Esophagus muscularis mucosa (tissue), 4 donors: ENCODE data around the gene TTC7B. TPM values are rescaled to one million over a fixed set of nuclear protein-coding genes. Genes with fewer than 3 reads are reported as not detected.

Experiments
- DNase-seq: peaks from one replicate; pipeline ENCODE4 v3.0.0-alpha.2; 2017; ENCODE audit errors: extremely low spot score
- H3K27ac ChIP-seq, 4 donors: fragments of 200-600 bp; sonication (generic); replicated peaks in 1 of 4; 1 replicate in 3 of 4; 2 replicates in 1 of 4; pipeline ENCODE4 v1.5.1; 2016 to 2019; ENCODE audit warnings: mild to moderate bottlenecking in 1 of 4
- H3K27me3 ChIP-seq, 4 donors: fragments of 200-600 bp; sonication (generic); one replicate each; pipeline versions ENCODE4 v1.5.1 to v1.6.0; 2016 to 2019
- H3K36me3 ChIP-seq, 4 donors: fragments of 200-600 bp; sonication (generic); one replicate each; pipeline ENCODE4 v1.5.1; 2016 to 2019
- H3K4me1 ChIP-seq, 4 donors: fragments of 200-600 bp; sonication (generic); one replicate each; pipeline ENCODE4 v1.5.1; 2016 to 2019
- H3K4me3 ChIP-seq, 4 donors: fragments of 200-600 bp; sonication (generic); 1 replicate in 2 of 4; 2 replicates in 2 of 4; pipeline ENCODE4 v1.5.1; 2016 to 2019; ENCODE audit warnings: mild to moderate bottlenecking in 4 of 4, moderate library complexity in 1 of 4
- H3K9me3 ChIP-seq, 4 donors: fragments of 200-600 bp; sonication (generic); 1 replicate in 3 of 4; 2 replicates in 1 of 4; pipeline ENCODE4 v1.5.1; 2016 to 2019
- CTCF ChIP-seq, 3 experiments: fragments of 200-600 bp in 2 of 3; fragments of 450-650 bp in 1 of 3; sonication (generic) in 2 of 3; IDR thresholded peaks; one replicate each; pipeline ENCODE4 v1.5.1; 2017 to 2019; ENCODE audit warnings: antibody characterized with exemption in 3 of 3, mild to moderate bottlenecking in 2 of 3, moderate library complexity in 1 of 3
- EP300 ChIP-seq: sonication (generic); formaldehyde crosslinking; IDR thresholded peaks from one replicate; pipeline ENCODE4 v1.6.1; 2017; ENCODE audit warnings: antibody characterized with exemption
- POLR2A ChIP-seq: fragments of 450-650 bp; IDR thresholded peaks from one replicate; pipeline ENCODE4 v1.6.1; 2017; ENCODE audit warnings: antibody characterized with exemption, moderate library complexity, mild to moderate bottlenecking, low read depth
- POLR2AphosphoS5 ChIP-seq, 2 donors: sonication (generic); formaldehyde crosslinking; IDR thresholded peaks; one replicate each; pipeline ENCODE4 v1.6.1; 2017; ENCODE audit warnings: antibody characterized with exemption in 2 of 2
- WGBS: methylation state at CpG from one replicate; pipeline ENCODE4 v1.1.5; 2018; 5-methylcytosine and 5-hydroxymethylcytosine counted together
- intact Hi-C: fragments of 100-400 bp; cut with DNase I; formaldehyde crosslinking; loops from one replicate; pipeline ENCODE4 v1.15.1; 2023
- total RNA-seq, 4 donors: library from RNA; depleted of rRNA; stranded (reverse); fragments of >200 nt; gene quantifications; one replicate each; pipeline versions ENCODE4 v1.1.0 to v1.2.1, GENCODE V29; 2016

TTC7B gene
- total RNA-seq, 4 donors from 2014 or later = 54.4 to 148 (median 113) TPM

GRCh38 chr14:90731487-90731886 lies 84.7 kb downstream of the TTC7B start:
- DNase-seq = peak; percentile 26
- Histone ChIP-seq H3K36me3 (peaks cover 0 to 4% (median 0%) of the 10 kb centered on the region in 4 donors), H3K27ac (no peak overlapping the region), H3K4me3 (no peak overlapping the region), H3K4me1 (peaks cover 0 to 26% (median 14%) of the 10 kb centered on the region in 4 donors), H3K9me3 (no peaks in the 10 kb centered on the region), H3K27me3 (no peaks in the 10 kb centered on the region)
- whole genome bisulfite sequencing = 95% methylated on average over 11 of the region's 11 CpGs
- intact Hi-C loops = no loop called here
- TF ChIP-seq EP300 (no peak), POLR2A (no peak), POLR2AphosphoS5 (IDR thresholded peaks at IDR 0.05) (no peak), CTCF (IDR thresholded peaks at IDR 0.05) (no peak)

- Histone ChIP-seq H3K9me3 (no peaks in the 10 kb centered on the region), H3K27me3 (no peaks in the 10 kb centered on the region), H3K36me3 (peaks cover 0 to 4% (median 0%) of the 10 kb centered on the region in 4 donors), H3K4me1 (peaks cover 0 to 38% (median 24%) of the 10 kb centered on the region in 4 donors), H3K4me3 (no peak overlapping the region), H3K27ac (no peak overlapping the region)
- intact Hi-C loops = no loop called here
- WGBS = 90% methylated on average over 9 of the region's 9 CpGs
- peak; percentile 57 for DNase-seq
- TF ChIP-seq EP300 = no peak
- no peak for TF ChIP-seq POLR2AphosphoS5 (IDR thresholded peaks at IDR 0.05)
- no peak for TF ChIP-seq CTCF (IDR thresholded peaks at IDR 0.05)
- TF ChIP-seq POLR2A = no peak
Measured at GRCh38 chr14:90730206-90730766, 85.9 kb downstream of the TTC7B start.

GRCh38 chr14:90728951-90729350 lies 87.3 kb downstream of the TTC7B start:
- TF ChIP-seq POLR2A = no peak
- no peak for TF ChIP-seq EP300
- TF ChIP-seq CTCF (IDR thresholded peaks at IDR 0.05) = no peak
- no peak for TF ChIP-seq POLR2AphosphoS5 (IDR thresholded peaks at IDR 0.05)
- H3K9me3 ChIP-seq = no peaks in the 10 kb centered on the region
- no peak overlapping the region for H3K27ac ChIP-seq
- H3K4me3 ChIP-seq = no peak overlapping the region
- intact Hi-C loops = loop anchor here (10.0 kb wide), 1 partner anchor 424 kb away; no protein-coding TSS in a partner anchor
- peaks cover 0 to 4% (median 0%) of the 10 kb centered on the region in 4 donors for H3K36me3 ChIP-seq
- DNase-seq = peak; percentile 12
- no peaks in the 10 kb centered on the region for H3K27me3 ChIP-seq
- WGBS = 75% methylated on average over 5 of the region's 5 CpGs
- H3K4me1 ChIP-seq = peaks cover 0 to 45% (median 33%) of the 10 kb centered on the region in 4 donors

GRCh38 chr14:90727082-90727481 lies 89.1 kb downstream of the TTC7B start:
- Histone ChIP-seq H3K27me3 (no peaks in the 10 kb centered on the region), H3K9me3 (no peaks in the 10 kb centered on the region), H3K4me3 (no peak overlapping the region), H3K4me1 (peaks cover 0 to 45% (median 29%) of the 10 kb centered on the region in 4 donors), H3K36me3 (no peaks in the 10 kb centered on the region), H3K27ac (peak overlapping the region; percentile 32 to 66 (median 56))
- intact Hi-C loops = loop anchor here (10.0 kb wide), 1 partner anchor 422 kb away; no protein-coding TSS in a partner anchor
- DNase-seq = peak; percentile 45
- no peak for TF ChIP-seq POLR2AphosphoS5 (IDR thresholded peaks at IDR 0.05)
- TF ChIP-seq EP300 = no peak
- TF ChIP-seq POLR2A = no peak
- no peak for TF ChIP-seq CTCF (IDR thresholded peaks at IDR 0.05)
- WGBS = 86% methylated on average over 13 of the region's 13 CpGs

- intact Hi-C loops = loop anchor here (10.0 kb wide), 1 partner anchor 422 kb away; no protein-coding TSS in a partner anchor
- DNase-seq = peak; percentile 93
- Histone ChIP-seq H3K9me3 (no peaks in the 10 kb centered on the region), H3K27ac (peak overlapping the region; percentile 32 to 66 (median 56)), H3K27me3 (no peaks in the 10 kb centered on the region), H3K4me1 (peaks cover 0 to 45% (median 29%) of the 10 kb centered on the region in 4 donors), H3K4me3 (peak overlapping the region in 1 of 4 donors; percentile 9), H3K36me3 (no peaks in the 10 kb centered on the region)
- peak; percentile 46 to 72 for TF ChIP-seq POLR2AphosphoS5 (IDR thresholded peaks at IDR 0.05)
- no peak for TF ChIP-seq EP300
- no peak for TF ChIP-seq POLR2A
- TF ChIP-seq CTCF (IDR thresholded peaks at IDR 0.05) = peak; percentile 36 to 45 (median 45)
- WGBS = 28% methylated on average over 8 of the region's 9 CpGs
Measured at GRCh38 chr14:90726656-90727055, 89.6 kb downstream of the TTC7B start.
